Fibroblast of lung (primary cell): ENCODE measurements around the gene PTP4A2.

Source experiments
- CTCF ChIP-seq, 2 donors: IDR thresholded peaks in 1 of 2; conservative IDR thresholded peaks in 1 of 2; 1 replicate in 1 of 2; 2 replicates in 1 of 2; pipeline ENCODE4 v1.5.1; 2011 to 2012; ENCODE audit warnings: low read length in 2 of 2, control low read depth in 1 of 2, inconsistent platforms in 1 of 2, low read depth in 1 of 2, mild to moderate bottlenecking in 1 of 2
- EZH2 ChIP-seq: IDR thresholded peaks from 2 replicates; pipeline ENCODE4 v1.5.1; 2012; ENCODE audit warnings: low read length, control low read depth, mild to moderate bottlenecking; ENCODE audit errors: missing control alignments

DNA sequence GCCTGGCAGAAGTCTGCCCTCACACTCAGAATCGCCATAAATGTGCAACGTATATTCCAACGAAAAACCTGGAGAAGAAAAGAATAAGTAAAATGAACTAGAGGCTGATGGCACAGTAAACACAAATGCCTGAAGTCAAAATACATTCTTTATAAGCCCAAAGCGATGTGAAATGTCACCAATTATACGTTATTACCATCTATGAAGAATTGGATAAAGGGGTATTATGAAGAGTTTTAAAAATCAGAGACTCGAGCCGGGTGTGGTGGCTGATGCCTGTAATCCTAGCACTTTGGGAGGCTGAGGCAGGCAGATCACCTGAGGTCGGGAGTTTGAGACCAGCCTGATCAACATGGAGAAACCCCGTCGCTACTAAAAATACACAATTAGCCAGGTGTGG is 18.6 kb downstream of the PTP4A2 start:
- TF ChIP-seq CTCF (conservative IDR thresholded peaks at IDR 0.05 in 1 of 2, IDR thresholded peaks at IDR 0.05 in 1 of 2; ENCODE audit: low read depth in 1 of 2, low read length in 2 of 2) (no peak), EZH2 (no peak)
